NCI-H146 treated with DMSO at 0.1 percent for 48 hours (cell line): Measurements from ENCODE around the gene NDUFS4.
"Not testable (repeated sequence)": the region's sequence is repeated elsewhere in the genome, so short reads cannot be mapped to it uniquely, and the experiment has no call there.

Experiments
- DNase-seq: peaks from one replicate; lab custom pipeline; 2025; ENCODE audit not compliant: unreplicated experiment; lab: John Stamatoyannopoulos, UW

Gene NDUFS4

DNA sequence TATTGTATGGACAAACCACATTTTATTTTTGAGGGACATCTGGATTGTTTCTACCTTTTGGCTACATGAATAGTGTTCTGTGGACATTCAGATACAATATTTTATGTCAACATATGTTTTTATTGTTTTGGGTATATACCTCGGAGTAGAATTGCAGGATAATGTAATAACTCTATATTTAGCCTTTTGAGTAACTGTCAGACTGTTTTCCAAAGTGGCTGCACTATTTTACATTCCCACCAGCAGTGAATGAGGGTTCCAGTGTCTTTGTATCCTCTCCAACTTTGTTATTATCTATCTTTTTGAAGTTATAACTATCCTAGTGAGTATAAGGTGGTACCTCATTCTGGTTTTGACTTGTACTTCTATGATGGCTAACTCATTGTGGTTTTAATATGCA is 11.0 kb downstream of the NDUFS4 start:
- no peak for DNase-seq

GRCh38 chr5:53575101-53575500 is 14.7 kb downstream of the NDUFS4 start:
- DNase-seq, result no peak

DNA sequence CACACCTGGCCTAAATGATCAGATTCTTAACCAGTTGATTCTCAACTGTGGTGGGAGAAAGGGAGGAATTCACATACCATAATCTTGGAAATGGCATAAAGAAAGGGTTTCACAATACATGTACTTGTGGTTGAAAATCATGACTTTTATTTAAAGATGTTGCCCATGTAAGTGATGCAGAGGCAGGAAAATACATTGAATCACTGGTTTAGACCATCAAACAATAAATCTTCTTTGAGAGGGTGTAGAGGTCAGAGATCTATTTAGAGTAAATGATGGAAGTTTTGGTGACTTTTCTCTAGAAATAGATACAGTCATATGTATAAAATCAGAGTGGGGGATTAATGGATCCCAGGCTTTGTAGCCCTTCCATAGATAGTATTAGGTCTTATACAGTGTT is 15.4 kb downstream of the NDUFS4 start:
- DNase-seq, result no peak

- DNase-seq, result no peak
These were observed 16.2 kb downstream of the NDUFS4 start for GRCh38 chr5:53576674-53577073.

- no peak for DNase-seq
These were observed 18.4 kb downstream of the NDUFS4 start for GRCh38 chr5:53578854-53579253.

DNA sequence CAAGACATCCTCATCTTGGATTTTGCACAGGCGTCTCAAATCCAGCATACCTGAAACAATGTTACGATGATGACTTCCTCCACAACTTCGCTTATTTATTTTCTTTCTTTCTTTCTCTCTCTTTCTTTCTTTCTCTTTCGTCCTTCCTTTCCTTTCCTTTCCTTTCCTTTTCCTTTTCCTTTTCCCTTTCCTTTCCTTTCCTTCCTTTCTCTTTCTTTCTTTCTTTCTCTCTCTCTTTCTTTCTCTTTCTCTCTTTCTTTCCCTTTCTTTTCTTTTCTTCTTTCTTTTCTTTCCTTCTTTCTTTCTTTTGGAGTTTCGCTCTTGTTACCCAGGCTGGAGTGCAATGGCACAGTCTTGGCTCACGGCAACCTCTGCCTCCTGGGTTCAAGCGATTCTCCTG is 20.1 kb downstream of the NDUFS4 start:
- no peak for DNase-seq

- no peak for DNase-seq
These were observed 21.8 kb downstream of the NDUFS4 start for GRCh38 chr5:53582225-53582624.

DNA sequence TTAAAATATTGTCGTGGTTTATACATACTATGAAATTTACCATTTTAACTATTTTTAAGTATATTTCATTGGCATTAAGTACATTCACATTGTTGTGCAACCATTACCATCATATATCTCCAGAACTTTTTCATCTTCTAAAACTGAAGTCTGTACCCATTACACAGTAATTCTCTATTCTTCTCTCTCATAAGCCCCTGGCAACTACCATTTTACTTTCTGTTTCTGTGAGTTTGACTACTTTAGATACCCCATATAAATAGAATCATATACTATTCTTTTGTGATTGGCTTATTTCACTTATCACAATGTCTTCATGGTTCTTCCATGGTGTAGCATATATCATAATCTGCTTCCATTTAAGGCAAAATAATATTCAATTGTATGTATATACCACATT is 30.3 kb downstream of the NDUFS4 start:
- DNase-seq, result no peak

- DNase-seq, result no peak
These were observed 34.0 kb downstream of the NDUFS4 start for GRCh38 chr5:53594419-53594818.

DNA sequence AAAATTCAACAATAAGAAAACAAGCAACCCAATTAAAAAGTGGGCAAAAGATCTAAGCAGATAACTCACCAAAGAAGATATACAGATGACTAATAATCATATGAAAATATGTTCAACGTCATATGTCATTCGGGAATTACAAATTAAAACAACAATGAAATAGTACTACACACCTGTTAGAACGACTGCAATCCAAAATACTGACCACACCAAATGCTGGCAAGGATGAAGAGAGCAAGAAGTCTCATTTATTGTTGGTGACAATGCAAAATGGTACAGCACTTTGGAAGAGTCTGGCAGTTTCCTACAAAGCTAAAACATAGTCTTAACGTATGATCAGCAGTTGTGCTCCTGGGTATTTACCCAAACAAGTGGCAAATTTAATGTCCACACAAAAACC is 37.5 kb downstream of the NDUFS4 start:
- no peak for DNase-seq

GRCh38 chr5:53601570-53601969 is 41.1 kb downstream of the NDUFS4 start:
- no peak for DNase-seq

- no peak for DNase-seq
These were observed 42.7 kb downstream of the NDUFS4 start for GRCh38 chr5:53603009-53603687.

GRCh38 chr5:53604309-53604708 is 43.9 kb downstream of the NDUFS4 start:
- DNase-seq, result no peak

DNA sequence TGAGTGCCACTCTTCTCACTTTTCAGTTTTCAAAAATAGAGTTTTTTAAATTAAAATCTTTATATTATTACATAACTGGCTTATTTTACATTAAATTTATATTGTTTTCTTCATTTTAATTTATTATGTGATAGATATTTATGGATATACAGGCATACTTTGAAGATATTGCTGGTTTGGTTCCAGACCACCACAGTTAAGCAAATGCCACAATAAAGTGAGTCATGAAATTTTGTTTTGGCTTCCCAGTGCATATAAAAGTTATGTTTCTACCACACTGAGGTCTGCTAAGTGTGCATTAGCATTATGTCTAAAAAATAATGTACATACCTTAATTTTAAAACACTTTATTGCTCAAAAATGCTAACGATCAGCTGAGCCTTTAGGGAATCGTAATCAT is 47.4 kb downstream of the NDUFS4 start:
- no peak for DNase-seq

- not testable (repeated sequence) for DNase-seq
These were observed 48.5 kb downstream of the NDUFS4 start for GRCh38 chr5:53608897-53609296.

- no peak for DNase-seq
These were observed 52.6 kb downstream of the NDUFS4 start for GRCh38 chr5:53613061-53613460.

GRCh38 chr5:53613536-53613935 is 53.1 kb downstream of the NDUFS4 start:
- no peak for DNase-seq

GRCh38 chr5:53614376-53614885 is 54.0 kb downstream of the NDUFS4 start:
- DNase-seq, result no peak

- DNase-seq, result no peak
These were observed 56.6 kb downstream of the NDUFS4 start for GRCh38 chr5:53616939-53617549.

GRCh38 chr5:53631251-53631650 is 70.8 kb downstream of the NDUFS4 start:
- DNase-seq, result no peak

- DNase-seq, result no peak
These were observed 81.6 kb downstream of the NDUFS4 start for GRCh38 chr5:53642061-53642460.

GRCh38 chr5:53643445-53643844 is 83.0 kb downstream of the NDUFS4 start:
- no peak for DNase-seq

DNA sequence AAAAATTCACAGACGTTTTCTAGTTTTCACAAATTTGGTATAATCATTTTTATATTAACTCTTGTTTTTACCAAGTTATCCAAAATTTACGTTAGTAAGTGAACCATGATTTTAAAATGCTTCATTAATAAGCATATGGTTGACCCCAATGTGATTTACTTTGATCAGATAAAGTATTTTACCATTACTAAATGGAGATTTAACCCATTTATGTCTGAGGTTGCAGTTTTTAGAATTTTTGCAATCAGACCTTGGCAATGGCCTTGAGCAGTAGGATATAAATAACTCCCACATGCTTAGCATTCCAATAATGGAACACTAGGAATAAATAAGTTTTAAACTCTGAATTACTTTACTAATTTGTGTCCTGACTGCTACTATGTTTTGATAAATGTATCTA is 84.6 kb downstream of the NDUFS4 start:
- DNase-seq, result no peak
